Endothelial cell of umbilical vein (primary cell): ENCODE measurements around the gene DIAPH2.

Experiments used
- POLR2A ChIP-seq: IDR thresholded peaks from 2 replicates; pipeline ENCODE4 v1.6.1; 2012; ENCODE audit warnings: low read depth, mild to moderate bottlenecking, control low read depth, low read length
- POLR2AphosphoS5 ChIP-seq: IDR thresholded peaks from 2 replicates; pipeline ENCODE4 v1.6.1; 2012; ENCODE audit warnings: low read depth, mild to moderate bottlenecking, control low read depth, low read length, moderate library complexity; ENCODE audit not compliant: insufficient read depth
- TF ChIP-seq, protein P1 (sequence below), 2 donors: IDR thresholded peaks; 1 replicate in 1 of 2; 2 replicates in 1 of 2; pipeline ENCODE4 v1.5.1; 2011; ENCODE audit warnings: low read length in 2 of 2, mild to moderate bottlenecking in 2 of 2, moderate library complexity in 2 of 2, control low read depth in 1 of 2, inconsistent platforms in 1 of 2, low read depth in 1 of 2; ENCODE audit not compliant: insufficient read depth in 1 of 2; ENCODE audit errors: extremely low read depth in 1 of 2

DNA sequence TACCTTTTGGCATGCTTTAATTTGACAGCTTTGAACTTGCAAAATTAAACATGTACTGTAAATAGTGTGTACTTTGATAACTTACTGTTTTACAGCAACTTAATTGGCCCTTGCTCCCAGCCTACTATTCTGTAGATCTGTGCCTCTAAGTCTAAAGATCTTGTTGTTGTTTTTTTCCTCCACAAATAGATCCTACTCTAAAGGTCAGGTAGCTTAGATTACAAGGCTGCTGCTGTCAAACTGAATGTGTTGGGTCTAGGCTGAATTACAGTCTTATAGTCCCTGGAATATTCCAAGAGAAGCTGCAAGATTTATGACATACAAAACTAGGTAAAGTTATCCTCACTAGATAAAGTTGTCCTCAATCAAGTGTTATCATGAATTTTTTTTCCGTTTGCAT is 18.7 kb downstream of the DIAPH2 start:
- TF ChIP-seq, protein P1, sequence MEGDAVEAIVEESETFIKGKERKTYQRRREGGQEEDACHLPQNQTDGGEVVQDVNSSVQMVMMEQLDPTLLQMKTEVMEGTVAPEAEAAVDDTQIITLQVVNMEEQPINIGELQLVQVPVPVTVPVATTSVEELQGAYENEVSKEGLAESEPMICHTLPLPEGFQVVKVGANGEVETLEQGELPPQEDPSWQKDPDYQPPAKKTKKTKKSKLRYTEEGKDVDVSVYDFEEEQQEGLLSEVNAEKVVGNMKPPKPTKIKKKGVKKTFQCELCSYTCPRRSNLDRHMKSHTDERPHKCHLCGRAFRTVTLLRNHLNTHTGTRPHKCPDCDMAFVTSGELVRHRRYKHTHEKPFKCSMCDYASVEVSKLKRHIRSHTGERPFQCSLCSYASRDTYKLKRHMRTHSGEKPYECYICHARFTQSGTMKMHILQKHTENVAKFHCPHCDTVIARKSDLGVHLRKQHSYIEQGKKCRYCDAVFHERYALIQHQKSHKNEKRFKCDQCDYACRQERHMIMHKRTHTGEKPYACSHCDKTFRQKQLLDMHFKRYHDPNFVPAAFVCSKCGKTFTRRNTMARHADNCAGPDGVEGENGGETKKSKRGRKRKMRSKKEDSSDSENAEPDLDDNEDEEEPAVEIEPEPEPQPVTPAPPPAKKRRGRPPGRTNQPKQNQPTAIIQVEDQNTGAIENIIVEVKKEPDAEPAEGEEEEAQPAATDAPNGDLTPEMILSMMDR (IDR thresholded peaks at IDR 0.05; ENCODE audit: extremely low read depth in 1 of 2, insufficient read depth in 1 of 2, low read depth in 1 of 2, low read length in 2 of 2): no peak
- TF ChIP-seq POLR2AphosphoS5 (no peak), POLR2A (no peak)
